NOMO-1 treated with dmso at 0.1 percent for 144 hours (cell line): ENCODE data around the gene OXCT2.

ENCODE experiments used
- DNase-seq: peaks from one replicate; lab custom pipeline; 2025; ENCODE audit not compliant: unreplicated experiment; lab: John Stamatoyannopoulos, UW

Gene OXCT2

DNA sequence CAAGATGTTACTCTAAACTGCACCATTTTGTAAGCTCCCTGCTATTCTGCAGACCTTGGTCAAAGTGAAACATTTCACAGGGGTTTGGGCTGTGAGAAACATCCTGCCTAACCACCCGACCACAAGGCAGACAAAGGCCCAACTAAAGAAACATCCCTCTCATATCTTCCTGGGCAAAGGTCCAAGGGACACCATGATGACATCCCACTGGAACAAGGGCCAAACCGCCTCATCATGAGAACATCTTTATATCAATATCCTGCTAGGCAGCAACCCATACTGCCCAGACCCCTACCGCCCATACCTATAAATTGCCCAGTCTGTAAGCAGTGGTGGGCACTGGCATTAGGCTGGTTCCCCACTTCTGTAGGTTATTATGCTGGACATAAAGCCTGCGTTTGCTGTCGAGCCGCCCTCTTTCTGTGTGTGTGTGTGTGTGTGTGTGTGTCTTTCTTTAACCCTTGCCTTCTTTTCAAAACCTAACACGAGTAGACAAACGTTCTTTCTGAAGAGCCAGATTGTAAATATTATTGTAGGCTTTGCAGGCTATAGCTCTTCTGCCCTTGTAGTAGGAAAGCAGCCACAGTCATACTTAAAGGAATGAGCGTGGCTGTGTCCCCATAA lies 33.5 kb downstream of the OXCT2 start:
- DNase-seq = no peak

DNA sequence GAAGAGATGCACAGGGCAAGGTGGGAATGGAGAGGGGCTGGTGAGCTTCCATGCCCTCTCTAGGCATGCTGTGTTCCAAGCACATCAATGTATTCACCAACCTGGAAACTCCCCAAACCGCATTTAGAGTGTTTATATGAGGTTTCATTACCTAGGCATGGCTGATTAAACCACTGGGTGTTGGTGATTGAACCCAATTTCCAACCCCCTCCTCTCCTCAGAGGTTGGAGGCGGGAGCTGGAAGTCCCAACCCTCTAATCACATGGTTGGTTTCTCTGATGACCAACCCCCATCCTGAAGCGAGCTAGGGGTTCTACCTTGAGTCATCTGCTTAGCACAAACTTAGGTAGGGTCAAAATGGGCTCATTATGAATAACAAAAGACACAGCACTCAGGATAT lies 35.4 kb downstream of the OXCT2 start:
- no peak for DNase-seq

DNA sequence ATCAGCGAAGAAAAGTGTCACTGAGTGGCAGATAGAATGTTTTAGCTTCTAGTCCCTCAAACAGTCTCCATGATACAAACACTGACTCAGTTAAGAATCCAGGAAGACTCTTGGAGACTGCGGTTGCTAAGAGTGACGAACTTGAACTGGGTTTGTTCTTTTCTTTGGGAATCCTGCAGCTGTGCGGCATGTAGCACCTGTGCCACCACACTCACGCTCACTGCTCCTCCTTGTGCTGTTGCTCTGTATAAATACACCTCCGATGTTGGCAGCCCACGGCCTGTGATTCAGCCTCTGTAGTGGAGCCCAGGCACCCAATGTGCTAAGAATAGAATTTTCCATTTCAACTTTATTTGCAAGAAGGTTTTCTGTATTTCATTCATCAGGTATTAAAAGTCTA lies 38.0 kb downstream of the OXCT2 start:
- DNase-seq = no peak

DNA sequence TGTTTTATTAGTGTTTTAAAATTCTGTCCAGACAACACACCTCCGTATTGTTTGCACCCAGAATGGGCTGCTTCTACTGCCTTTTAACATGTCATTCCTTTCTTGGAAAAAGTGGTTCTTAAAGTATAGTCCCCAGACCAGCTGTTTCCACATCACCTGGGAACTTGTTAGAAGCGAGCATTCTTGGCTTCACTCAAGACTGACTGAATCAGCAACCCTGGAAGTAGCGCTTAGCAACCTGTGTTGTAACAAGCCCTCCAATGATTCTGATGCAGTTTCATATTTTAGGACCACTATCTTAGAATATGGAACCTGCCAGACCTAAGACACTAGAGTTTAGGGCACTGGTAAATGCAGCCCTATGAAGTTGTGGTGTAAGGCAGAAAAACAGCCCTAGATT lies 38.4 kb downstream of the OXCT2 start:
- no peak for DNase-seq

DNA sequence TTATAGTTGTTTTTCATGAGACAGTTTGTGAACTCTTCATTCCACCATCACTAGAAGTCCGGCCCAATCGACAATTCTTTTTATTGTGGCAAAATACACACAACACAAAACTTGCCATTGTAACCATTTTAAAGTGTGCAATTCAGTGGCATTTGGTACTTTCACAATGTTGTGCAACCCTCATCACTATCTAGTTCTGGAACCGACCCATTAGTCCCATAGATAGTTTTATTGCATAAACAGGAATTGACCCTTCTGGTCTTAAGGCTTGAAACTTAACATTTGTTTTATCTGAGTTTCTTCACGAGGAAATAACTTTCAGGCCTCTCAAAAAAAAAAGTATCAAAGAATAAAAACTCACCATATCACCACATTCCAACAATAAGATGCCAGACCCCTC lies 41.3 kb downstream of the OXCT2 start:
- no peak for DNase-seq

DNA sequence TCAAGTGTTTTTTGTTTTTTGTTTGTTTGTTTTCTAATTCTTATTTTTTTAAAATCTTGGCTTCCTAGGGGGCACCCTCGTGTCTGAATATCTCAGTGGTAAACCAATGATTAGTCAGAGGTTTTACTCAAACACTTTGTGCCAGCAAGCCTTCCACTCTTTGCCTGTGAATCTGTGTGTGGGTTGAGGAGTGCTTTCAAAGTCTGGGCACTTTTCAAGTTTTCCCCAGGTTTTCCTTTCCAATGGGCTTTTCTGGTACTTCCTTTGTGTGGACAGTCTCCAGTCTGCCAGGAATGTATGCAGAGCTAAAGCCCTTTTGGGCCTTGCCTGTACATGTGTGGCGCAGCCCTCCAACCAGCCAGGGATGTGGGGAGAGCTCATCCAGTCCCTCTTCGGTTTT lies 42.1 kb downstream of the OXCT2 start:
- no peak for DNase-seq

DNA sequence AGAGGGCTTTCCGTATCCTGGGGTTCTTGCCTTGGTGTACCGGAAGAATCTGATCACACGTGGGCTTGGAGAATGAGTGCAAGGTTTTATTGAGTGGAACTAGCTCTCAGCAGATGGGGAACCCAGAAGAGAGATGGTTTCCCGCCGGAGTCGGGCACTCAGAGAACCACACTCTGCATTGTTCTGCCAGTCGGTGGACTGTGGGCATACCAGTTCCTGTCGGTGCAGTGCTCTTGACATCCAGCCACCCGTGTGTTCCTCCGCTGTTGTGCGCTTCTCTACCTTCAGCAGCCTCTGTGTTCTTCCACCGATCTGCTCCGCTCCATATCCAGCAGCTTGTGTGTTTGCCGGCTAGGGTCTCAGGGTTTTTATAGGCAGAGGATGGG lies 43.2 kb downstream of the OXCT2 start:
- no peak for DNase-seq

DNA sequence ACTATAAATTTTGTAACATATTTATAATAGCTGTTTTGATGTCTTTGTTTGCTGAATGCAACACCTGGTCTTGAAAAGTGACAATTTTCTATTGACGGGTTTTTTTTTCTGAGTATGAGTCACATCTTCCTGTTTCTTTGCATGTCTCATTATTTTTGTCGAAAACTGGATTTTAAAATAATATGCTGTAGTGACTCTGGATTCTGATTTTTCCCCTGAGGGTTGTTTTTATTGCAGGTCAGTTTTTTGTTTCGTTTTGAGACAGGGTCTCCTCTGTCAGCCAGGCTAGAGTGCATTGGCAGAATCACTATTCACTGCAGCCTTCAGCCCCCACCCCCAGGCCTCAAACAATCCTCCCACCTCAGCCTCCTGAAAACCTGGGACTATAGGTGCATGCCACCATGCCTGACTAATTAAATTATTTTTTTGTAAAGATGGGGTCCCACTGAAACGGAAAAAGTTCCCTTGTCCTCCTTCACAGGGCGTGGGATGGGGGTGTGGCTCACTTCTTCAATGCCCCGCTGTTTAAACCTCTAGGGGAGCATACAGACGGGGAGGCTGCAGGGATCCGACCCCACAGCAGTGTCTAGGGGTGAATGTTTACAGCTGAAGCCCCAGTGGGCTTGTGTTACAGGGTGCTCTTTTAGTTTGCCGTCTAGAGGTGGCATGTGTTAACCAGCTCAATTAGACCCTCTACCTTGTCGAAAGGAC lies 43.8 kb downstream of the OXCT2 start:
- DNase-seq = no peak

DNA sequence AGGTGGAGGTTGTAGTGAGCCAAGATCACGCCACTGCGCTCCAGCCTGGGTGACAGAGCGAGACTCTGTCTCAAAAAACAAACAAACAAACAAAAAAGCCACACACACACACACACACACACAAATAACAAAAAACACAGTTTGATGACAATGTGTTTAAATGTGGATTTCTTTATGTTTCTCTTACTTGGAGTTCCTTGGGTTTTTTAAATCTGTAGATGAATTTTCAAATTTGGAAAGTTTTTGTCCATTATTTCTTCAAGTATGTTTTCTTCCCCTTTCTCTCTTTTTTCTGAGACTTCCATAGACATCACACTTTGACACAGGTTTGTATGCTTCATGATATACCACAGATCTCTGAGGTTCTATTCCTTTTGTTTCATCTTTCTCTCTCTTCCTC lies 44.5 kb downstream of the OXCT2 start:
- no peak for DNase-seq

DNA sequence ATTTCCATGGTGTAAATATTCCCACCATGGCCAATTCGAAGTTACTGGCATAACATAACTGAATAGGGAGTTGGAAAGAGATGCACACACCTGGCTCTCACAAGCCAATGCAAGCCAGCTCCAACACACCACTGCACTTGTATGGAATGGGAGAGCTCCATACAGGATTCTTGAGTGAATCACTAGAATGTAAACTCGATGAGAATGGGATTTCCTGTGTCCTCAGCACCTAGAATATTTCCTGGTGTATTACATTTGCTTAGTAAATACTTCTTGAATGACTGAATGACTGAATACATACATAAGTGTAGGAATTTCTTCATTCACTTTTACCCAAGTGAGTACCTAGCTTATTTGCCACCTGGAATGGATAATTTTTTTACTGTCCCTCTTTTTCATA lies 48.7 kb downstream of the OXCT2 start:
- no peak for DNase-seq

DNA sequence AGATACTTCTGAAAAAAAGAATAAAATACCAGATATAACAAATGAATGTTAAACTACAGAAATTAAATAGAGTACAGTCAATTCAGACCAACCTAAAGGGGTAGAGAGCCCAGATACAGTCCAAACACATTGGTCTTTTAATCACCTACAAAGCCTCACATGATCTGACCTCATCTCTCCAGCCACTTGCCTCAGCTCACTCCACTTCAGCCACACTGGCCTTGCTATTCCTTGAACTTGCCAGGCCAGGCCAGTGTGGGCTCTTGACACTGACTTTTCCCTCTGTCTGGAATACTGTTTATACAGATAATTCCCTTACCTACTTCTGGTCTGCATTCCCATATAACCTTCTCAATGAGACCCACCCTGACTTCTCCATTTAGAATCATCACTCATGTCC lies 49.5 kb downstream of the OXCT2 start:
- no peak for DNase-seq

DNA sequence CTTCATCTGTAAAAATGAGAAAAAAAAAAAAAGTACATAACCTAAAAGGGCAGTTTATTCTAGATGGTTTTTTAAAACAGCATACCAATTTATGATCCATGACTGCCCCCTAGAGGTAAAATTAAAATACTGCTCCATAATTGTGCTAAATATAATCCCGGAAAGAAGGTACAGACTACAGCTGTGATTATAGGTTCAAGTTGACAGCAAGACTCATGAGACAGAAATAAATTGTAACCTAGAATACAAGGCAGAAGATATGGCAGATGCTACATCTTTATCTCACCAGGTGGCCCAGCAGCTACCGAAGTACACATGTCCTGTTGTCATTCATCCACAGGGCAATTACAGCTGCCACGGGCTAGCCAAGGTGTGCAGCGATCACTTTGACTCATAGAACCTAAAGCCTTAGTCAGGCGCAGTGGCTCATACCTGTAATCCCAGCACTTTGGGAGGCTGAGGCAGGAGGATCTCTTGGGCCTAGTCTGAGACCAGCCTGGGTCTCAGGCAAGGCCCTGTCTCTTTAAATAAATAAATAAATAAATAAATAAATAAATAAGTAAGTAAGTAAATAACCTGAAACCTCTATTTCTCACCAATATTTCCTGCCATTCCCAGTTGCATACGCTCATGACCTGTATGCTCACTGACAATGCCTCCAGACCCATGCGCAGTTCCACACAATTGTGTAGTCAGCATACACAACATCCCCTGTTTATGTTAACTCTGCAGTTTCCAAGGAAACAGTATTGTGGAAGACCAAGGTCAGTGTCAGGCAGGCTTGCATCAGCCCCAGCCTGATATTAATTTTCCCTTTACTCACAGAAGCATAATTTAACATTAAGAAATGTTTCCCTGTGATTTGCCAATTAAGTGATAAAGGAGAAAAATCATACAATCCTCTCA lies 50.8 kb downstream of the OXCT2 start:
- peak; percentile 13 for DNase-seq
